GM18511 (cell line): Measurements from ENCODE around the gene ZNF326.

Experiments used
- ATAC-seq: cut with Tn5 transposase; IDR thresholded peaks from one replicate; pipeline ENCODE4 v1.9.1; 2021; ENCODE audit warnings: mild to moderate bottlenecking, moderate library complexity; ENCODE audit not compliant: unreplicated experiment

Gene ZNF326

GRCh38 chr1:90074137-90074536 is 79.2 kb downstream of the ZNF326 start:
- ATAC-seq: peak; percentile 88

DNA sequence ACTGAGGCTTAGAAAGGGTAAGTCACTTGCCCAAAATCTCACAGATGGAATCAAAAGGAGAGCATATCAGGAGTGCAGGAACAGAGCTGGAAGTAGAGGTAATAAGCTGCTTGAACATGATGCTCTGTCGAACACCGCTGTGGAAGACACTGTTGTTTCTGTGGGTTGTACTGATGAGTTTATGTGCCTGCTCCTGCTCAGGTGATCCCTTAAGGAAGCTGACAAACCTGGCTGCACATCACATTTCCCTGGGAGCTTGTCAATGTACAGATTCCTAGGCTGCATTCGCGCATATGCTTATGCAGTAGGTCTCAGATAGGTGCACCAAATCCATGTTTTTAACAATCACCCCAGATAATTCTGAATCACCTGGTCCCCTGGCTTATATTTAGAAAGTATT is 79.7 kb downstream of the ZNF326 start:
- ATAC-seq: no peak

DNA sequence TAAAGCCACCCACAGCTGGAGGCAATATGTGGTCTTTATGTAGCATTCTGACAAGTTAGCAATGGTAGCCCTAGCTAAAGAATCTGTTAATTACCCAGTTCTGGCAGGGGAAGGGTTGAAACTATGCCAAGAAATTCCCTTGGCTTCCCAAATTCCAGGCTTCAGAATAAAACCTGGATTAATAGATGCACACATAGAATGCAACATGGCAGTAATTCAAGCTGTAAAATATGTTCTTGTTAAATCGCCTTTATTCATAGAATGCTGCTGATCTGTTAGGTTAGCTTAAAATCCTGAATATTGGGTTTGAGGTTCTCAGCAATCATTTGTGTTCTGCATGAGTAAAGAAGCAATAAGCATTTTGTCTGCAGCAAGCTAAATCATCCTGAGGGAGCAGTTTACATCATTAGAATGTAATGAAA is 80.1 kb downstream of the ZNF326 start:
- ATAC-seq: no peak

GRCh38 chr1:90083995-90084394 is 89.1 kb downstream of the ZNF326 start:
- ATAC-seq: no peak
